OCI-LY7 (cell line): Measurements from ENCODE around the gene CLIP3. TPM values are rescaled to one million over a fixed set of nuclear protein-coding genes. Genes with fewer than 3 reads are reported as not detected.

Experiments
- BruUV-seq: library from RNA; stranded (reverse); fragments of 400-500 nt; replicated peaks from 2 replicates; lab custom pipeline; 2021; lab: Mats Ljungman, UMichigan
- CTCF ChIA-PET: fragments of 300-600 bp; sonication (Branson Sonifier 250); formaldehyde crosslinking; loops from one replicate; lab custom pipeline; 2022; ENCODE audit warnings: antibody characterized with exemption; ENCODE audit not compliant: unreplicated experiment; lab: Charles Lee
- POLR2A ChIA-PET: fragments of 300-600 bp; sonication (Branson Sonifier 250); formaldehyde crosslinking; loops from one replicate; lab custom pipeline; 2022; ENCODE audit warnings: antibody characterized with exemption; lab: Charles Lee
- DNase-seq: peaks from one replicate; pipeline ENCODE4 v3.0.0-alpha.2; 2015; ENCODE audit warnings: low spot score
- H2AFZ ChIP-seq: fragments of 200-600 bp; sonication (generic), shearing (Covaris generic); 2 replicates; pipeline ENCODE4 v1.6.1; 2014; ENCODE audit warnings: mild to moderate bottlenecking, antibody characterized with exemption, low read length, moderate library complexity
- H3K27ac ChIP-seq: fragments of 200-600 bp; sonication (generic); 2 replicates; pipeline ENCODE4 v1.5.1; 2014; ENCODE audit warnings: mixed run types, low read depth, mild to moderate bottlenecking, moderate library complexity, low read length, inconsistent platforms; ENCODE audit not compliant: poor library complexity, severe bottlenecking
- H3K36me3 ChIP-seq: fragments of 200-600 bp; sonication (generic); 2 replicates; pipeline ENCODE4 v1.6.1; 2014; ENCODE audit warnings: mild to moderate bottlenecking, antibody characterized with exemption, low read length, moderate library complexity, mixed read lengths; ENCODE audit not compliant: insufficient read depth
- H3K4me1 ChIP-seq: fragments of 200-600 bp; sonication (generic); 2 replicates; pipeline ENCODE4 v1.5.1; 2014; ENCODE audit warnings: mild to moderate bottlenecking, low read length; ENCODE audit not compliant: insufficient read depth, poor library complexity, severe bottlenecking
- H3K4me2 ChIP-seq: fragments of 200-600 bp; sonication (generic); 2 replicates; pipeline ENCODE4 v1.6.1; 2014; ENCODE audit warnings: mild to moderate bottlenecking, low read length
- H3K4me3 ChIP-seq: fragments of 200-600 bp; sonication (generic); 2 replicates; pipeline ENCODE4 v1.5.1; 2014; ENCODE audit warnings: mild to moderate bottlenecking, low read depth, low read length; ENCODE audit not compliant: poor library complexity, severe bottlenecking
- H3K79me2 ChIP-seq: fragments of 200-600 bp; sonication (generic); 2 replicates; pipeline ENCODE4 v1.6.1; 2016; ENCODE audit warnings: low read depth, mild to moderate bottlenecking, low read length, moderate library complexity, mixed read lengths; ENCODE audit not compliant: insufficient read depth
- H3K9me2 ChIP-seq: fragments of 200-600 bp; sonication (generic); 2 replicates; pipeline ENCODE4 v1.6.1; 2016; ENCODE audit warnings: mild to moderate bottlenecking, low read length, mixed read lengths; ENCODE audit not compliant: insufficient read depth
- H3K9me3 ChIP-seq: fragments of 200-600 bp; sonication (generic); 2 replicates; pipeline ENCODE4 v1.6.1; 2014; ENCODE audit warnings: mild to moderate bottlenecking, mixed run types, low read length, mixed read lengths
- H4K20me1 ChIP-seq: fragments of 200-600 bp; sonication (generic); 2 replicates; pipeline ENCODE4 v1.6.1; 2014; ENCODE audit warnings: mild to moderate bottlenecking, antibody characterized with exemption, low read length, moderate library complexity, mixed read lengths; ENCODE audit not compliant: insufficient read depth
- EZH2phosphoT487 ChIP-seq: fragments of 200-600 bp; sonication (generic); IDR thresholded peaks from 2 replicates; pipeline ENCODE4 v1.6.1; 2018; ENCODE audit warnings: low read depth, borderline replicate concordance, mild to moderate bottlenecking, mixed run types, antibody characterized with exemption, low read length, moderate library complexity, mixed read lengths
- intact Hi-C: fragments of 100-400 bp; cut with micrococcal nuclease; formaldehyde crosslinking; loops from one replicate; pipeline ENCODE4 v1.10.0; 2022; ENCODE audit not compliant: unreplicated experiment
- total RNA-seq, 2 experiments: library from RNA; depleted of rRNA in 1 of 2; stranded (reverse); fragments of >200 nt in 1 of 2; shearing (Covaris generic) in 1 of 2; gene quantifications; 2 replicates each; pipeline ENCODE4 v1.2.3, GENCODE V29; 2014 to 2022
- TF ChIP-seq, protein P1 (sequence below): fragments of 200-600 bp; sonication (generic); conservative IDR thresholded peaks from 2 replicates; pipeline ENCODE4 v1.5.1; 2014; ENCODE audit warnings: mild to moderate bottlenecking, antibody characterized with exemption, low read length, moderate library complexity, mixed read lengths

CLIP3 gene
- total RNA-seq, 2 experiments from 2014 or later: 0.66 to 2.4 TPM

GRCh38 chr19:36058481-36059179, 26.0 kb upstream of the CLIP3 start:
- Histone ChIP-seq H3K27ac (no peak overlapping the region), H3K79me2 (peaks cover 42% of the 10 kb centered on the region), H4K20me1 (peaks cover 13% of the 10 kb centered on the region), H3K4me2 (no peak overlapping the region), H3K4me1 (peaks cover 27% of the 10 kb centered on the region), H2AFZ (no peak overlapping the region), H3K9me2 (no peaks in the 10 kb centered on the region), H3K4me3 (no peak overlapping the region), H3K36me3 (peaks cover 70% of the 10 kb centered on the region), H3K9me3 (no peaks in the 10 kb centered on the region)
- ChIA-PET POLR2A (interaction anchor here (1.4 kb wide), 1 partner anchor 47 kb away, joined by 3 read pairs; no protein-coding TSS in a partner anchor), CTCF (no interaction called here)
- DNase-seq: no peak
- BruUV-seq: no TSS peak
- intact Hi-C loops: loop anchor here (10.0 kb wide), 1 partner anchor 414 kb away; the partner anchor contains the start of genes COX6B1 and ETV2
- no peak for TF ChIP-seq EZH2phosphoT487
- TF ChIP-seq, protein P1, sequence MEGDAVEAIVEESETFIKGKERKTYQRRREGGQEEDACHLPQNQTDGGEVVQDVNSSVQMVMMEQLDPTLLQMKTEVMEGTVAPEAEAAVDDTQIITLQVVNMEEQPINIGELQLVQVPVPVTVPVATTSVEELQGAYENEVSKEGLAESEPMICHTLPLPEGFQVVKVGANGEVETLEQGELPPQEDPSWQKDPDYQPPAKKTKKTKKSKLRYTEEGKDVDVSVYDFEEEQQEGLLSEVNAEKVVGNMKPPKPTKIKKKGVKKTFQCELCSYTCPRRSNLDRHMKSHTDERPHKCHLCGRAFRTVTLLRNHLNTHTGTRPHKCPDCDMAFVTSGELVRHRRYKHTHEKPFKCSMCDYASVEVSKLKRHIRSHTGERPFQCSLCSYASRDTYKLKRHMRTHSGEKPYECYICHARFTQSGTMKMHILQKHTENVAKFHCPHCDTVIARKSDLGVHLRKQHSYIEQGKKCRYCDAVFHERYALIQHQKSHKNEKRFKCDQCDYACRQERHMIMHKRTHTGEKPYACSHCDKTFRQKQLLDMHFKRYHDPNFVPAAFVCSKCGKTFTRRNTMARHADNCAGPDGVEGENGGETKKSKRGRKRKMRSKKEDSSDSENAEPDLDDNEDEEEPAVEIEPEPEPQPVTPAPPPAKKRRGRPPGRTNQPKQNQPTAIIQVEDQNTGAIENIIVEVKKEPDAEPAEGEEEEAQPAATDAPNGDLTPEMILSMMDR: no peak

GRCh38 chr19:36054733-36055686, 22.3 kb upstream of the CLIP3 start, which contains the start of gene WDR62:
WDR62 (plus strand) TSS chr19:36054897; CDS start chr19:36054972, 75 bp downstream.
- H4K20me1 ChIP-seq: peaks cover 13% of the 10 kb centered on the region
- H3K79me2 ChIP-seq: peaks cover 45% of the 10 kb centered on the region
- ChIA-PET POLR2A (interaction anchor here (0.9 to 1.2 kb wide), 2 partner anchors 47 to 64 kb away, joined by 4 to 12 read pairs; partner anchors contain the start of gene SYNE4), CTCF (no interaction called here)
- H3K36me3 ChIP-seq: peaks cover 38% of the 10 kb centered on the region
- peaks cover 41% of the 10 kb centered on the region for H3K4me1 ChIP-seq
- no peaks in the 10 kb centered on the region for H3K9me2 ChIP-seq
- no peaks in the 10 kb centered on the region for H3K9me3 ChIP-seq
- H3K27ac ChIP-seq: peak within 1 kb of the TSS; percentile 86
- BruUV-seq: no TSS peak
- H3K4me3 ChIP-seq: peak within 1 kb of the TSS; percentile 93
- peak; percentile 96 for DNase-seq
- intact Hi-C loops: loop anchor here (1.0 to 10.0 kb wide), 5 partner anchors 60 to 410 kb away; partner anchors contain the start of genes COX6B1, ETV2, NFKBID and POLR2I
- peak within 1 kb of the TSS; percentile 95 for H3K4me2 ChIP-seq
- TF ChIP-seq, protein P1: 0 out of 2 replicates have a peak, but pooled peaks have one; percentile 3
- no peak for TF ChIP-seq EZH2phosphoT487
- H2AFZ ChIP-seq: peak within 1 kb of the TSS; percentile 57
